ENCODE data around the gene C7.

DNA sequence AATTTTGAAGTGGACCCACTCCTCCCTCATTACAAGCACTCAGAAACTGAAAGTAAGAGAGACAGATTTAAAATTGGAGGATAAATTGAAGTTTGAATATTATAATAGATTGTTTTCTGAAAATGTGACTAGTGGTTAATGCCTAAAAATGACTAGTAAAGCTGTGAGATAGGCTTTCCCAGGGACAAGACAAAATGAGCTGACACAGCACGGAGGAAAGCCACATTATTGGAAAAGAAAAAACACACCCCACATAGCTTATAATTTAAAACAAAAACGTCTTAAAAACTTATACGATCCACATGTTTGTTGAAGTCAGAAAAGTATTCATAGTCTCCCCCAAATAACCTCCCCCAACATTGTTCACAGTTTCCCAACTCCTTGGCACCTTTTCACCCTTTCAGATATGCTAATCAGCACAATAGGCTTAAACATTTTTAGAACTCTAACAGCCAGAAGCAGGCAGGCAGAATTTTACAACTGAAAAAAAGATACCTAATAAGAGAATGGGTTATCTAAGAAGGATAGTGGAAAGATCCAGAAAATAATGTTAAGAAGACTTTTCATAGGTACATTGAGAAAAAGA is 6.1 kb downstream of the C7 start:
- TF ChIP-seq, protein P1, sequence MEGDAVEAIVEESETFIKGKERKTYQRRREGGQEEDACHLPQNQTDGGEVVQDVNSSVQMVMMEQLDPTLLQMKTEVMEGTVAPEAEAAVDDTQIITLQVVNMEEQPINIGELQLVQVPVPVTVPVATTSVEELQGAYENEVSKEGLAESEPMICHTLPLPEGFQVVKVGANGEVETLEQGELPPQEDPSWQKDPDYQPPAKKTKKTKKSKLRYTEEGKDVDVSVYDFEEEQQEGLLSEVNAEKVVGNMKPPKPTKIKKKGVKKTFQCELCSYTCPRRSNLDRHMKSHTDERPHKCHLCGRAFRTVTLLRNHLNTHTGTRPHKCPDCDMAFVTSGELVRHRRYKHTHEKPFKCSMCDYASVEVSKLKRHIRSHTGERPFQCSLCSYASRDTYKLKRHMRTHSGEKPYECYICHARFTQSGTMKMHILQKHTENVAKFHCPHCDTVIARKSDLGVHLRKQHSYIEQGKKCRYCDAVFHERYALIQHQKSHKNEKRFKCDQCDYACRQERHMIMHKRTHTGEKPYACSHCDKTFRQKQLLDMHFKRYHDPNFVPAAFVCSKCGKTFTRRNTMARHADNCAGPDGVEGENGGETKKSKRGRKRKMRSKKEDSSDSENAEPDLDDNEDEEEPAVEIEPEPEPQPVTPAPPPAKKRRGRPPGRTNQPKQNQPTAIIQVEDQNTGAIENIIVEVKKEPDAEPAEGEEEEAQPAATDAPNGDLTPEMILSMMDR (IDR thresholded peaks at IDR 0.05; ENCODE audit: low read depth, low read length) = no peak
- TF ChIP-seq EZH2phosphoT487 (IDR thresholded peaks at IDR 0.05; ENCODE audit: low read depth) = no peak
